HCT116 (cell line): ENCODE results near the gene CCR5AS.

Experiments
- CEBPB ChIP-seq: IDR thresholded peaks from 2 replicates; pipeline ENCODE4 v1.6.1; 2012; ENCODE audit warnings: low read depth
- CTCF ChIP-seq, 3 experiments: fragments of 200-600 bp in 1 of 3; sonication (generic) in 1 of 3; IDR thresholded peaks in 2 of 3; conservative IDR thresholded peaks in 1 of 3; 2 replicates each; pipeline ENCODE4 v1.5.1; 2012 to 2017; ENCODE audit warnings: low read depth in 2 of 3, low read length in 2 of 3, antibody characterized with exemption in 1 of 3, borderline replicate concordance in 1 of 3, control low read depth in 1 of 3, mild to moderate bottlenecking in 1 of 3, mixed read lengths in 1 of 3, mixed run types in 1 of 3, moderate library complexity in 1 of 3; ENCODE audit not compliant: insufficient read depth in 1 of 3
- EZH2 ChIP-seq: fragments of 200-600 bp; sonication (generic); IDR thresholded peaks from 2 replicates; pipeline ENCODE4 v1.6.1; 2017; ENCODE audit warnings: antibody characterized with exemption, mixed run types
- POLR2A ChIP-seq: IDR thresholded peaks from 2 replicates; pipeline ENCODE4 v1.7.0; 2011; ENCODE audit warnings: borderline replicate concordance; ENCODE audit not compliant: insufficient read depth, insufficient read length; ENCODE audit errors: extremely low read depth
- POLR2AphosphoS5 ChIP-seq: IDR thresholded peaks from 2 replicates; pipeline ENCODE4 v1.6.1; 2011; ENCODE audit warnings: mild to moderate bottlenecking, low read depth, low read length, moderate library complexity
- REST ChIP-seq: IDR thresholded peaks from 2 replicates; pipeline ENCODE4 v1.6.1; 2012; ENCODE audit warnings: low read depth
- YY1 ChIP-seq: IDR thresholded peaks from 2 replicates; pipeline ENCODE4 v1.6.1; 2011; ENCODE audit warnings: low read length, low read depth, moderate library complexity, mild to moderate bottlenecking; ENCODE audit not compliant: insufficient replicate concordance; ENCODE audit errors: extremely low read depth
- ZBTB33 ChIP-seq: IDR thresholded peaks from 2 replicates; pipeline ENCODE4 v1.6.1; 2011; ENCODE audit warnings: mild to moderate bottlenecking, low read length, moderate library complexity; ENCODE audit not compliant: insufficient replicate concordance; ENCODE audit errors: extremely low read depth
- ZNF274 ChIP-seq: fragments of 200-500 bp; sonication (Bioruptor generic); IDR thresholded peaks from 2 replicates; pipeline ENCODE4 v1.6.1; 2014; ENCODE audit warnings: mild to moderate bottlenecking, low read depth, low read length, inconsistent platforms

- TF ChIP-seq EZH2 (no peak), CTCF (IDR thresholded peaks at IDR 0.05 in 2 of 3, conservative IDR thresholded peaks at IDR 0.05 in 1 of 3; ENCODE audit: borderline replicate concordance in 1 of 3, insufficient read depth in 1 of 3, low read depth in 2 of 3, low read length in 2 of 3) (no peak), POLR2A (no peak), POLR2AphosphoS5 (no peak), YY1 (no peak), ZNF274 (no peak), REST (no peak), ZBTB33 (no peak), CEBPB (no peak)
Observed at GRCh38 chr3:46448721-46449120, 41.9 kb upstream of the CCR5AS start.
